Stimulated activated CD8-positive, alpha-beta memory T cell treated with anti-CD3 and anti-CD28 coated beads, Interleukin-7, amount 100 ng/mL, for 4 hours (primary cell): ENCODE data around the gene KCNIP3.

Source experiments
- DNase-seq, 2 donors: peaks; one replicate each; pipeline ENCODE4 v3.0.0-alpha.2; 2020; ENCODE audit warnings: low read depth in 2 of 2

KCNIP3 gene

DNA sequence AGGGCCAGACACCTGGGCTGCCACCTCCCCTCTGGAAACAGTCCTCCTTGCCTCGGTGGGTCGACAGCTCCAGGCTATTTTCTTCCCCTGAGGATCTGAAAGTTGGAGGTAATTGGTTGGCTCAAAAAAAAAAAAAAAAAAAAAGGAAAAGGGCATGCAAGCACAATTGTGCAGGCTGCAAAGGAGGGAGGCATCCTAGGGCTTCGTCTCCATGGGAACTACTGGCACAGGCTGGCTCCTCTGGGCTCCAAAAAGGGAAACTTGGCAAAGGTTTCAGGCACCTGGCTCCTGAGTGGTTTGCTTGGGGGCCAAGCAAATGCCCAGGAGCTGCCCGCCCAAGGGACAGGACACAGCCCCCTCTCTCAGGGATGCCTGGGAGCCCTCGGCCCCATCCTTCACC, 1.1 kb upstream of the KCNIP3 start:
- no peak for DNase-seq

DNA sequence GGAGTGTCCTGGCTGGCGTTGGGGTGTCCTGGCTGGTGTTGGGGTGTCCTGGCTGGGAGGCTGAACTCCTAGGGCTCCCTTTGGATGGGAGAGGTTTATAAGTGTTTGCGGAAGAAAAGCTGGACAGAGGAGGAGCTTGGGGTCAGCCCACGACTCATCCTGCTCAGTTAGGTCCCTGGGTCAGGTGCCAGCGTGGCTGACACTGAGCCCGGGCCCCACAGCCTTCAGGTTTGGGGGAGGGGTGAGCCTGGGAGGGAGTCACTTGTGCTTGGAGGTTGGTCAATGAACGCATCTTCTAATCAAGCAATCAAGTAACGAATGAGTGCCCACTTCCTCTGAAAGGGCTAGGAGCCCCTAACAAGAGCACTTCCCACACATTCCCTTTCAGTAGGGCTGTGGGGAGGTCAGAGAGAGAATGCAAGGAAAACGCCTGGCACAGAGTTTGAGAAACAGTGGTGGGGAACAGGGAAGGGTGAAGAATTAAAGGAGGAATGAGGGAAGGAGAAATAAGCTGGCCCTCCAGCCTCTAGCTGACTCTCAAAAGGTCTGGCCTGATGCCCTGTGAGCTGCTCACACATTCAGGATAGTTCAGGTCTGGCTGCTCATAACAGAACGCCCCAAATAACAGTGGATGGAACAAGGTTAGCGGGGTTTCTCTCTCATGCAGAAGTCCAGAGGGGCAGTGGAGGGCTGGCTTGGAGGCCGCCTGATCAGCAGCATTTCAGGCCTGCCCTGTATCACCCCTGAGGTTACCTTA, 670 bp downstream of the KCNIP3 start:
- no peak for DNase-seq

DNA sequence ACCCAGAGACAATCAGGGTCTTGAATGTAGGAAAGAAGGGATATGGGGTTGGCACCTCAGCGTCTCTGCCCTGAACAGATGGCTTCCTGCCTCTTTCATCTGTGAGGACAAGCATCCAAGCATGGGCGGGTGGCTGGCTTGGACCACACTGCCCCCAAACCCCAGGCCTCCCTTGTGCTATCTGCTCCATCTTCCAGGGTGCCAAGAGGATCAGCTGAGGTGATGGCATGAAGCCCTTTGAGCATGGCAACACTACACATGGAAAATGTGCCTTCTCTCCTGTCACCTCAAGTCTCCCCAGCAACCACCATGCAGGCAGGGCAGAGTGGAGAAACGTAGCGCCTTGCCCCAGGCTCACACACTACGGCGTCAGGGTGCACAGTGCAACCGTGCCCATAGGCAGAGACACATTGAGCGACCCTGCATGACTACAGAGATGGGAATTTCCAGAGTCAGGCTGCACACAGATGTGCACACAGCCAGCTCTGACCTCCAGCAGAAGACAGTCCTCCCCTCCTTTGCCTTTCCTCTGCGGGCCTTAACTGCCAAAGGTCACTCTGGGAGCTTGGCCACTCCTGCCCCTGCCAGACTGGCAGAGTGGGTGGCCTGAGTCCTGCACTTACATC, 1.5 kb downstream of the KCNIP3 start:
- no peak for DNase-seq

DNA sequence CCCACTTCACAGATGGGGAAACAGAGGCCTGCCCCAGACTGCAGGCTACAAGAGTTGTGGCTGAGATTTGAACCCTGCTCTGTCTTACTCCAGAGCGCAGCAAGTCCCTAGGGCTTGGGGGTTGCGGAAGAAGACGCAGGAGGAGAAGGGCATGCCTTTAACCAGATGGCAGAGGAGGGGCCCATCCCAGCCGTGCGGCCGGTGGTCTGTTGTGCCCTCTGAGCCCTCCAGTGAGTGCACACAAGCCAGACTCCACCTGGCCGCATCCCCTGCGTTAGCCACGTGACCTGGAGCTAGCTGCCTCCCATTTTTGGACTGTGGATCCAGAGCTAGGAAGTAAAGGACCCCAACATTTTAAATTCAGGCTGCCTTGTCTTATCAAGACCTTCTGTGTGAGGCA, 2.8 kb downstream of the KCNIP3 start:
- DNase-seq = no peak

- no peak for DNase-seq
These were observed 3.3 kb downstream of the KCNIP3 start for GRCh38 chr2:95300450-95300849.

GRCh38 chr2:95301186-95301585, 4.0 kb downstream of the KCNIP3 start:
- no peak for DNase-seq

DNA sequence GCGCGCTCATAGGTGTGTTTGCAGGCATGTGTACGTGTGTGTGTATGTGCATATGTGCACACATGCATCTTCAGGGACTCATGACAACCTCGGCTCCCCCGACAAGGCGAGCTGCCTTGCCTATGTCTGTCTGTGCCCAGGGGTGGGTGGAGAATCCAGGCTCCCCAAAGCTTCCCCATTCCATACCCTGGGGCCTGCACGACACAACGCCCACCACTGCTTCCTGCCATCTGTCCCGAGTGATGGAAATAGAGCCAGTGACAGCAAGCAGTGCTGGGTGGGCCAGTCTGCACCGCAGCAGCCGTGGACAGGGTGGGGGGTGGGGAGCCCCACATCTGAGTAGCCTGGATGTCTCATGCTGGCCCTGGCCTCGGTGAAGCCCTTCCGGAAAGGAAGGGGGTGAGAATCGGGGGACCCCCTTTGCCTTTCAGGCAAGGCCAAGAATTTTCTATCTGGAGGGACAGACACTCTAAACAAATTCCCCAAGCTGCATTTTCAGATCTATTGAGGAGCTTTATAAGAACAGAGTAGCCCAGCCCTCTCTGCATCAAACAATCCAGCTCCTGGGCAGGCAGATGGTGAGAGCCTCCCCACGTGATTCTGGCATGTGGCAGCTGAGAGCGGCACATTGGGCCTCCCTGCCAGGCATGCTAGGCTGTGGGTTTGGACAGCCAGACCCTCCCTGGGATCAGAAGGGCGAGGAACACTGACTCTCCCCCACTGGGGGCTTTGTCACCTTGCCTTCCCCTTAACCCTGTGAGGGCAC, 4.9 kb downstream of the KCNIP3 start:
- no peak for DNase-seq

GRCh38 chr2:95303191-95303919, 6.2 kb downstream of the KCNIP3 start:
- no peak for DNase-seq

DNA sequence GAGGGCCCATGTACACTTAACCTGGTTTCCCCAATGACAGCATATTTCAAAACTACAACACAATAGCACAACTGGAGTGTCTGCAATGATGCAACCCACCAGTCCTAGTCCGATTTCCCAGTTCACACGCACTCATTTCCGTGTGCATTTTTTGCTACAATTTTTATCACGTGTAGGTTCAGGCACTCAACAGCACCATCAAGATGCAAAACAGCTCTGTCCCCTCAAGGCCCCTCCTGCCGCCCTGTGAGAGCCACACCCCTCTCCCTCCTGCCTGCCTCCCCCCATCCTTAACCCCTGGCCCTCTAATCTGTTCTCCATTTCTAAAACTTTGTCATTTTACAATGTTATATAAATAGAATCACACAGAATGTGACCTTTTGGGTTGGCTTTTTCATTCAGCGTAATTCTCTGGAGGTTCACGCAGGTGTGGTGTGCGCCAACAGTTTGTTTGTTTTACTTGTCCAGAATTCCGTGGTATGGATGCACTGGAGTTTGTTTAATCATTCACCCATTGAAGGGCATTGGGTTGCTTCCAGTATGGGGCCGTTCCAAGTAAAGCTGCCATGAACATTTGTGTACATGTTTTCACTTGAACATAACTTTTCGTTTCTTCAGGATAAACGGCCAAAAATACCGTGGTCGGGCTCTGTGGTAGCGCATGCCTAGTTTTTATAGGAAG, 8.4 kb downstream of the KCNIP3 start:
- DNase-seq = no peak

- no peak for DNase-seq
These were observed 9.3 kb downstream of the KCNIP3 start for GRCh38 chr2:95306336-95306895.

- no peak for DNase-seq
These were observed 9.9 kb downstream of the KCNIP3 start for GRCh38 chr2:95307036-95307435.

DNA sequence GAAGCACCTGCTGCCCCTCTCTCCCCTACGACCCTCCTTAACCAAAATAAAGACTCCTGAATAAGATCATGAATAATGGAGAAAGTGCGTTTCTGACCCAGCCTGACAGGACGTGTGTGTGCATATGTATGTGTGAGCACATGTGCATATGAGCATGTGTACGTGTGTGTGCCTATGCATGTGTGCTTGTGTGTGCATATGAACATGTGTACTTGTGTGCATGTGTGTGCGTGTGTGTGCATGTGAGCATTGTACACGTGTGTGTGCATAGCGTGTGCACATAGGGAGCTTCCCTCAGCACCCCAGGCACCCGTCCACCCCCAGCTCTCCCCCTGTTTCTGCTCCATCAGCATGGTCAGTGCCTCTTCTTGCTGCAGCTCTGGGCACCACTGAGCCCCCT, 10.7 kb downstream of the KCNIP3 start:
- no peak for DNase-seq

DNA sequence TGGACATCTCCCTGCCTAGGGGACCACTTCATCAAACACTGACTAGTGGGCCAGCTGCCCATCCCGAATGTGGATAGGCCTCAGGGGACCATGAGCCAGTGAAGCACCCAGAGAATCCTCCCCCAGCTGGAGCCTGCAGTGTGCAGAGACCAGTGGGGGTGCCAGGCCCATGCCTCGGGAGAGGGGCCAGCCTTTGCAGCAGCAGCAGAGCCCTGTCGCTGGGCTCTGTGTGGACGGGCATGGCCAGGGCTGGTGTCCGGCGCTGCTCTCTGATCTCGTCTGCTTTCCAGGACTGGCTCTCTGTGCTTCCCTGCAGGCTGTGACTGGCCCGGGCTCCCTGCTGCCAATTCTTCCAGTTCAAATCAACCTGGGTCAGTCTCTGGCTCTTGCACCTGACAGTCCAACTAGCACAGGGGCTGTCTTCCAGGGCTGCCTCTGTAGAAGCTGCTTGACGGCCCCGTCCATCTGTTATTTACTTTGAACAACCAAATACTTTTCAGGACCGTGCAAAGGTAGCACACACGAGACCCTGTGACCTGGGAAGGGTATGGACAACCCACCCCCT, 11.4 kb downstream of the KCNIP3 start:
- no peak for DNase-seq

GRCh38 chr2:95309599-95309998, 12.5 kb downstream of the KCNIP3 start:
- DNase-seq = no peak

GRCh38 chr2:95310216-95310615, 13.1 kb downstream of the KCNIP3 start:
- no peak for DNase-seq

DNA sequence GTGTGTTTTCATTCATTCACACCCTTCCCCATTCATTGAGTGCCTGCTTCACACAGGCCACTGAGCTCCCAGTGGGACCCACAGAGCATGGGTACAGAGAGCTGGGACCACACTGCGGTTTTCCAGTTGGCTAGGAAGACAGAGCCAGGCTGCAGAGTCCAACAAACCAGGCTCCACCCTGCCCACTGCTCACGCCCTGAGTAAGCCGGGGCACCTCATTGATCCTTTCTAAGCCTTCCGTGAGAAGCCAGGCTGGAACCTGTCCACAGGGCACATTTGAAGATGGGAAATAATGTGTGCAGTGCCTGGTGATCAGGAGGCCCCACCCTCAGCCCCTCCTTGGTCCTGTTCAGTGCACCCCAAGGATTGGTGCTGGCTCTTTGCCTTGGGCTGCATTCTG, 13.5 kb downstream of the KCNIP3 start:
- no peak for DNase-seq

GRCh38 chr2:95311815-95312542, 14.8 kb downstream of the KCNIP3 start:
- no peak for DNase-seq

DNA sequence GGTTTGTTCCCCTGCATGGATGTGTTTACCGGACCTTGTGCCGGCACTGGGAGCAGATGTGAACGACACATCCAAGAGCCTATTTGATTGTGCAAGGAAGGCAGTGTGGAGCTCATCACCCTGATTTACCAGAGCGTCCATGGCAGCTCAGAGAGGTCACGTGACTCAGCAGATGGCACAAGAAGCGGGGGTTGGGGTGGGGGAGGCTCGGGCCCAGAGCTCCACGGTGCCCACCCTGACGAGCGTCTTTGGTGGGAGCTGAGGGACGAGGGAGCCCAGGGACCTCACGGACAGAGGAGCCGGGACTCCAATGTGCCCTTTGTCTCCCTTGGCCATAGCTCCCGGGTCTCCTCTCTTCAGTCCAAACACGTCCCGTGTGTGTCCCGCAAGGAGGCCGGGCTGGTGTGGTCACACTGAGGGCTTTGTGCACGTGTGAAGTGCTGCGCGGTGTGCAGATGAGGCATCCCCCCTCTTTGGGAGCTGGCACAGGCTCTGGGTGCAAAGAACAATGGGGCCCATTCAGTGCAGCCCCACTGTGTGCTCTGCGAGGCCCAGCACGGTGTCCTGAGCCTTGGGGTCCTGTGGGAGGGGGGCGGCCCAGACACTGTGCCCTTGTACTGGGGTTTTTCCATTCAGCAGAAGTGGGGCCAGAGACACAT, 15.5 kb downstream of the KCNIP3 start:
- no peak for DNase-seq

- no peak for DNase-seq
These were observed 16.4 kb downstream of the KCNIP3 start for GRCh38 chr2:95313296-95314131.
